Spleen (tissue), 11 donors: ENCODE data around the gene NEURL1. TPM values are rescaled to one million over a fixed set of nuclear protein-coding genes. Genes with fewer than 3 reads are reported as not detected.

Experiments
- DNase-seq: peaks from one replicate; pipeline ENCODE4 v3.0.0-alpha.2; 2020
- H3K27ac ChIP-seq, 8 donors: fragments of 200-600 bp; sonication (generic) in 7 of 8; 1 replicate in 4 of 8; 2 replicates in 4 of 8; pipeline versions ENCODE4 v1.5.0 to v1.8.0; 2016 to 2021; ENCODE audit warnings: inconsistent platforms in 4 of 8, mild to moderate bottlenecking in 4 of 8, moderate library complexity in 1 of 8
- H3K27me3 ChIP-seq, 7 donors: fragments of 200-600 bp; sonication (generic) in 6 of 7; replicated peaks in 1 of 7; 1 replicate in 4 of 7; 2 replicates in 3 of 7; pipeline versions ENCODE4 v1.5.0 to v1.8.0; 2016 to 2021; ENCODE audit warnings: inconsistent platforms in 3 of 7, mild to moderate bottlenecking in 1 of 7
- H3K36me3 ChIP-seq, 6 donors: fragments of 200-600 bp; sonication (generic) in 5 of 6; 1 replicate in 4 of 6; 2 replicates in 2 of 6; pipeline versions ENCODE4 v1.5.0 to v1.8.0; 2016 to 2021; ENCODE audit warnings: inconsistent platforms in 2 of 6
- H3K4me1 ChIP-seq, 6 donors: fragments of 200-600 bp; sonication (generic) in 5 of 6; 1 replicate in 3 of 6; 2 replicates in 3 of 6; pipeline versions ENCODE4 v1.5.0 to v1.8.0; 2016 to 2021; ENCODE audit warnings: inconsistent platforms in 3 of 6
- H3K4me3 ChIP-seq, 8 donors: fragments of 200-600 bp; sonication (generic) in 7 of 8; 1 replicate in 4 of 8; 2 replicates in 4 of 8; pipeline versions ENCODE4 v1.5.0 to v1.8.0; 2016 to 2021; ENCODE audit warnings: inconsistent platforms in 4 of 8, mild to moderate bottlenecking in 4 of 8, moderate library complexity in 2 of 8
- H3K9me3 ChIP-seq, 8 donors: fragments of 200-600 bp; sonication (generic) in 7 of 8; 1 replicate in 4 of 8; 2 replicates in 4 of 8; pipeline versions ENCODE4 v1.5.0 to v1.8.0; 2016 to 2021; ENCODE audit warnings: inconsistent platforms in 4 of 8
- POLR2A ChIP-seq, 3 donors: fragments of 450-650 bp; IDR thresholded peaks; one replicate each; pipeline ENCODE4 v1.5.1; 2017; ENCODE audit warnings: antibody characterized with exemption in 3 of 3, mild to moderate bottlenecking in 1 of 3
- POLR2AphosphoS5 ChIP-seq, 3 donors: sonication (generic); formaldehyde crosslinking; IDR thresholded peaks; one replicate each; pipeline ENCODE4 v1.5.1; 2017; ENCODE audit warnings: antibody characterized with exemption in 3 of 3
- WGBS, 5 donors: extraction: QIAGEN DNeasy Blood & Tissue Kit in 3 of 5; methylation state at CpG; one replicate each; pipeline versions ENCODE4 v1.1.5 to v1.1.7; 2013 to 2018; 5-methylcytosine and 5-hydroxymethylcytosine counted together
- intact Hi-C: fragments of 100-400 bp; cut with DNase I; formaldehyde crosslinking; loops from one replicate; pipeline ENCODE4 v1.15.0; 2023; ENCODE audit warnings: low total_unique reads
- polyA plus RNA-seq, 3 donors: library from polyadenylated mRNA; stranded (reverse); fragments of 200-250 nt; gene quantifications; one replicate each; pipeline ENCODE4 v1.2.1, GENCODE V29; 2013
- total RNA-seq, 7 donors: library from RNA; depleted of rRNA in 3 of 7; stranded (reverse); fragments of >200 nt in 3 of 7; fragmentation: NEBNext Ultra II Directional in 4 of 7; extraction: Animal tissue kit (Norgen Biotek cat#: 25700) in 4 of 7; gene quantifications; one replicate each; pipeline versions ENCODE4 v1.1.0 to v1.2.1, GENCODE V29; 2016 to 2021
- TF ChIP-seq, protein P1 (sequence below), 11 experiments: fragments of 200-600 bp in 7 of 11; fragments of 450-650 bp in 4 of 11; sonication (generic) in 4 of 11; IDR thresholded peaks in 8 of 11; conservative IDR thresholded peaks in 3 of 11; 1 replicate in 7 of 11; 2 replicates in 4 of 11; pipeline versions ENCODE4 v1.4.0 to v1.8.0; 2016 to 2021; ENCODE audit warnings: antibody characterized with exemption in 11 of 11, inconsistent platforms in 4 of 11, mild to moderate bottlenecking in 1 of 11
- donor health status: healthy with polysubstance abuse.
- donor health status: DM: no; HTN: no; CAD: no; lungs with moderate emphysema.
- donor health status: DM: no; HTN: no; CAD: no.
- donor health status: Bipolar disorder and iron deficiency.
- donor health status: healthy.
- donor health status: DM: no; HTN: no; CAD: no.
- donor health status: DM: yes; HTN: yes; CAD: no.

The NEURL1 gene
- total and polyA plus RNA-seq, 10 donors = 0.43 to 3.6 (median 2.3) TPM

DNA sequence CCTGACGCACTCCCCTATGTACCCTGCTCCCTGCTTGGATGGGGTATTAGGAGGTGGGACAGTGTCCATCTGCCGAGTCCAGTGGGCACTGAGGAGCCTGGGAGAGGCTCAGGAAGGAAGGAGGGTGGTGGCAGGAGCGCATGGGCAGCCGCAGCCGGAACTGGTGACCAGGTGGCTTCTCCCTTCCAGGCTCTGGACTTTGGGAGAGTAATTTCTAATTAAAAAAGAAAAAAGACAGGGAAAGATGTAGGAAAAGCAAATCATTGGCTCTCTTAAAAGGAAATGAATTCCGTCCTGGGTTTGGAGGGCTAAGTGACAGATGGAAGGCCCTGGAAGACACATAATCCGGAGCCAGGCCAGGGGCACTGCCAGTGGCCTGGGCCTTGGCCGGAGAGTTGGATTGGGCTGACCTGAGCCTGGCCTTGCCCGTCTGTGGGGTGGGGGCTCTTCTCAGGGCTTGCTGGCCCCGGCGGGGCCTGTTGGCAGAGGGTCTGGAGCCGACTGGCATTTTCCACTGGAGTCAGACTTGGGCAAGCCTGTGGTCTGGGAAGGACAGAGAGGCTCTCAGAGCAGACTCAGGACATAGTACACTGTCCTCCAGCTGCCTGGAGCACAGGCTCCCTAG lies 63.0 kb downstream of the NEURL1 start:
- H3K9me3 ChIP-seq = peaks cover 0 to 8% (median 2%) of the 10 kb centered on the region in 8 donors
- no peaks in the 10 kb centered on the region for H3K36me3 ChIP-seq
- no peak for TF ChIP-seq POLR2A (IDR thresholded peaks at IDR 0.05)
- DNase-seq = no peak
- H3K27ac ChIP-seq = no peak overlapping the region
- H3K4me1 ChIP-seq = peaks cover 0 to 35% (median 14%) of the 10 kb centered on the region in 6 donors
- peaks cover 0 to 74% (median 4%) of the 10 kb centered on the region in 7 donors for H3K27me3 ChIP-seq
- WGBS, 5 donors = 76 to 89% (median 81%) methylated on average over 11 to 12 of the region's 12 CpGs
- intact Hi-C loops = no loop called here
- no peak overlapping the region for H3K4me3 ChIP-seq

GRCh38 chr10:103557455-103557854 lies 64.0 kb downstream of the NEURL1 start:
- TF ChIP-seq, protein P1, sequence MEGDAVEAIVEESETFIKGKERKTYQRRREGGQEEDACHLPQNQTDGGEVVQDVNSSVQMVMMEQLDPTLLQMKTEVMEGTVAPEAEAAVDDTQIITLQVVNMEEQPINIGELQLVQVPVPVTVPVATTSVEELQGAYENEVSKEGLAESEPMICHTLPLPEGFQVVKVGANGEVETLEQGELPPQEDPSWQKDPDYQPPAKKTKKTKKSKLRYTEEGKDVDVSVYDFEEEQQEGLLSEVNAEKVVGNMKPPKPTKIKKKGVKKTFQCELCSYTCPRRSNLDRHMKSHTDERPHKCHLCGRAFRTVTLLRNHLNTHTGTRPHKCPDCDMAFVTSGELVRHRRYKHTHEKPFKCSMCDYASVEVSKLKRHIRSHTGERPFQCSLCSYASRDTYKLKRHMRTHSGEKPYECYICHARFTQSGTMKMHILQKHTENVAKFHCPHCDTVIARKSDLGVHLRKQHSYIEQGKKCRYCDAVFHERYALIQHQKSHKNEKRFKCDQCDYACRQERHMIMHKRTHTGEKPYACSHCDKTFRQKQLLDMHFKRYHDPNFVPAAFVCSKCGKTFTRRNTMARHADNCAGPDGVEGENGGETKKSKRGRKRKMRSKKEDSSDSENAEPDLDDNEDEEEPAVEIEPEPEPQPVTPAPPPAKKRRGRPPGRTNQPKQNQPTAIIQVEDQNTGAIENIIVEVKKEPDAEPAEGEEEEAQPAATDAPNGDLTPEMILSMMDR (IDR thresholded peaks at IDR 0.05 in 8 of 11, conservative IDR thresholded peaks at IDR 0.05 in 3 of 11) = no peak
- DNase-seq = no peak
- intact Hi-C loops = no loop called here
- 92 to 97% (median 96%) methylated on average over 10 of the region's 10 CpGs for WGBS, 5 donors
- H3K36me3 ChIP-seq = no peaks in the 10 kb centered on the region
- peaks cover 0 to 26% (median 13%) of the 10 kb centered on the region in 6 donors for H3K4me1 ChIP-seq
- no peak overlapping the region for H3K27ac ChIP-seq
- H3K4me3 ChIP-seq = no peak overlapping the region
- peaks cover 0 to 8% (median 2%) of the 10 kb centered on the region in 8 donors for H3K9me3 ChIP-seq
- peaks cover 0 to 74% (median 4%) of the 10 kb centered on the region in 7 donors for H3K27me3 ChIP-seq

DNA sequence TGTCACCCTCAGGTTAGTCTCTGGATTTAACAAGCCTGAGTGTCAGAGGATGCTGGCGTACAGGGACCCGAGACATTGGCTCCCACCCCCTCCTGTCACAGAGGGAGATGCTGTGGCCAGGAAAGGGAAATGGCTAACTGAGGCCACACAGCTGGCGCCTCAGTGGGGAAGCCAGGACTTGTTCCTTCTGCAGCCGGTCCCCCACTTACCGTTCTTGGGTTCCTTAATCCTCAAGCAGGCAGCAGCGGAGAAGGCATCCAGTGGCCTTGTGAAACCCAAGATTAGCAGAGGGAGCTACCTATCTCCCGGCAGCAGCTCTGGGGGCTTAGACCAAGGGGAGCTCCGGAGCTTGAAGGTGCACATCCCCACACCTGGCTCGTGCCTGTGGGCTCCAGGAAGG lies 65.4 kb downstream of the NEURL1 start:
- intact Hi-C loops = no loop called here

DNA sequence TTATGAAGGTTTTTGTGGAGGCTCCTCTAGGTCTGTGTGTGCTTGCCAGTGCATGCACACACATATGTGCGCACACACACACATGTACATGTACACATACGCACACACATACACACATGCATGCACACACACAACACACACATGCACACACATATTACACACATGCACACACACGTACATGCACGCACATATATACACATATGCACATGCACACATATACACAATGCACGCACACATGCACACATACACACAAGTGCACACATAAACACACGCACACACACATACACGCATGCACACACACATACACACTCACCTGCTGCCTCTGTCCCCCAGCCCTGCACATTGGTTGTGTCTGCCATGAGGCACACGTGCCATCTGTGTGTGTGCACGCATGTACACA lies 66.3 kb downstream of the NEURL1 start:
- Histone ChIP-seq H3K4me3 (no peak overlapping the region), H3K27me3 (peaks cover 0 to 65% (median 4%) of the 10 kb centered on the region in 7 donors), H3K4me1 (peaks cover 0 to 15% (median 9%) of the 10 kb centered on the region in 6 donors), H3K27ac (no peak overlapping the region), H3K9me3 (peaks cover 0 to 8% (median 2%) of the 10 kb centered on the region in 8 donors), H3K36me3 (no peaks in the 10 kb centered on the region)
- no peak for DNase-seq
- intact Hi-C loops = no loop called here
- TF ChIP-seq POLR2AphosphoS5 (IDR thresholded peaks at IDR 0.05) (no peak), POLR2A (IDR thresholded peaks at IDR 0.05) (no peak)
- TF ChIP-seq, protein P1 (IDR thresholded peaks at IDR 0.05 in 8 of 11, conservative IDR thresholded peaks at IDR 0.05 in 3 of 11) = no peak
- 76 to 98% (median 79%) methylated on average over 9 of the region's 9 CpGs for WGBS, 5 donors

More for the DNA sequence above, 65.4 kb downstream of the NEURL1 start:
- Histone ChIP-seq H3K27ac (no peak overlapping the region), H3K36me3 (no peaks in the 10 kb centered on the region), H3K4me1 (peaks cover 0 to 20% (median 11%) of the 10 kb centered on the region in 6 donors), H3K27me3 (peaks cover 0 to 68% (median 4%) of the 10 kb centered on the region in 7 donors), H3K4me3 (no peak overlapping the region), H3K9me3 (peaks cover 0 to 8% (median 2%) of the 10 kb centered on the region in 8 donors)
- no peak for DNase-seq
- 17 to 34% (median 26%) methylated on average over 6 to 9 of the region's 9 CpGs for WGBS, 5 donors
- TF ChIP-seq, protein P1 (IDR thresholded peaks at IDR 0.05 in 8 of 11, conservative IDR thresholded peaks at IDR 0.05 in 3 of 11) = no peak
- TF ChIP-seq POLR2A (IDR thresholded peaks at IDR 0.05) (no peak), POLR2AphosphoS5 (IDR thresholded peaks at IDR 0.05) (no peak)
